PC-9 (cell line): ENCODE results near the gene DOCK7.

Experiments used
- EZH2 ChIP-seq: fragments of 200-600 bp; sonication (generic); IDR thresholded peaks from 2 replicates; pipeline ENCODE4 v1.8.0; 2017; ENCODE audit warnings: antibody characterized with exemption, low read depth
- TF ChIP-seq, protein P1 (sequence below): fragments of 200-600 bp; sonication (generic); conservative IDR thresholded peaks from 2 replicates; pipeline ENCODE4 v1.6.1; 2017; ENCODE audit warnings: mixed run types, antibody characterized with exemption, mild to moderate bottlenecking, moderate library complexity

DNA sequence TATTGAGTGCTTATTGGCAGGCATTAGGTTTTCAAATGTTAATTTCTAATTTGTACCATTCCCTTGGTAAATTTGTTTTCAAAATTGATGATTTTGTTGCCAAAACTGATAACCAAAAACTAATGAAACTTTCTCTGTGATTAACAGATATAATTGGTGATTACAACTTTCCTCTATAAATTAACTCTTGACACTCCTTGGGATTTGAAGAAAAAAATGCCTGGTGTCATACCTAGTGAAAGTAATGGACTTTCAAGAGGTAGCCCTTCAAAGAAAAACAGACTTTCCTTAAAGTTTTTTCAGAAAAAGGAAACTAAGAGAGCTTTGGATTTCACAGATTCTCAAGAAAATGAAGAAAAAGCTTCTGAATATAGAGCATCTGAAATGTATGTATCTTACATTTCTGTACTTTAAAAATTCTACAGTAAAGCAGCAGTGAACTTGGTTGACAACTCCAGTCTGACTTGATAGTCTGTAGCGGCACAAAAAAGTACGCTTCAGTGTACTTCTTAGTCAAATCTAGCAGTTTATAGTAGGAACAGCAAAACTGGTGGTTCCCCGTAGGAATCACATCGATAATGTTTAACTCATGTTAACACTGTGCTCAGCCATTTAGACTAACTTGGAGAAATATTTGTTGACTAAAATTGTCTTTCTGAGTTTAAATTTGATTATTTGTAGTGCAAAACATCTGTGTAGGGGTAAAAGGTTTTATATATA, 248.4 kb downstream of the DOCK7 start:
- TF ChIP-seq, protein P1, sequence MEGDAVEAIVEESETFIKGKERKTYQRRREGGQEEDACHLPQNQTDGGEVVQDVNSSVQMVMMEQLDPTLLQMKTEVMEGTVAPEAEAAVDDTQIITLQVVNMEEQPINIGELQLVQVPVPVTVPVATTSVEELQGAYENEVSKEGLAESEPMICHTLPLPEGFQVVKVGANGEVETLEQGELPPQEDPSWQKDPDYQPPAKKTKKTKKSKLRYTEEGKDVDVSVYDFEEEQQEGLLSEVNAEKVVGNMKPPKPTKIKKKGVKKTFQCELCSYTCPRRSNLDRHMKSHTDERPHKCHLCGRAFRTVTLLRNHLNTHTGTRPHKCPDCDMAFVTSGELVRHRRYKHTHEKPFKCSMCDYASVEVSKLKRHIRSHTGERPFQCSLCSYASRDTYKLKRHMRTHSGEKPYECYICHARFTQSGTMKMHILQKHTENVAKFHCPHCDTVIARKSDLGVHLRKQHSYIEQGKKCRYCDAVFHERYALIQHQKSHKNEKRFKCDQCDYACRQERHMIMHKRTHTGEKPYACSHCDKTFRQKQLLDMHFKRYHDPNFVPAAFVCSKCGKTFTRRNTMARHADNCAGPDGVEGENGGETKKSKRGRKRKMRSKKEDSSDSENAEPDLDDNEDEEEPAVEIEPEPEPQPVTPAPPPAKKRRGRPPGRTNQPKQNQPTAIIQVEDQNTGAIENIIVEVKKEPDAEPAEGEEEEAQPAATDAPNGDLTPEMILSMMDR, result no peak
- TF ChIP-seq EZH2, result no peak
